H9 (cell line): ENCODE measurements around the gene CPE. TPM values are rescaled to one million over a fixed set of nuclear protein-coding genes. Genes with fewer than 3 reads are reported as not detected.

ENCODE experiments used
- DNase-seq: peaks from one replicate; pipeline ENCODE4 v3.0.0-alpha.2; 2017
- H2AFZ ChIP-seq: one replicate; pipeline ENCODE4 v1.6.1; 2013; ENCODE audit warnings: mild to moderate bottlenecking, low read length, control low read depth, moderate library complexity
- H2AK5ac ChIP-seq: 2 replicates; pipeline ENCODE4 v1.6.1; 2013; ENCODE audit warnings: low read length, control low read depth, mixed read lengths; ENCODE audit not compliant: insufficient read length
- H2BK120ac ChIP-seq: one replicate; pipeline ENCODE4 v1.6.1; 2013; ENCODE audit warnings: low read depth, mild to moderate bottlenecking, low read length, control low read depth, inconsistent platforms; ENCODE audit not compliant: poor library complexity, severe bottlenecking
- H2BK12ac ChIP-seq: 2 replicates; pipeline ENCODE4 v1.6.1; 2013; ENCODE audit warnings: low read length, control low read depth, mixed read lengths, low read depth; ENCODE audit not compliant: insufficient read length
- H2BK15ac ChIP-seq: 2 replicates; pipeline ENCODE4 v1.6.1; 2013; ENCODE audit warnings: low read depth, low read length, control low read depth
- H2BK20ac ChIP-seq: one replicate; pipeline ENCODE4 v1.6.1; 2013; ENCODE audit warnings: low read depth, mild to moderate bottlenecking, low read length, control low read depth, inconsistent platforms; ENCODE audit not compliant: poor library complexity, severe bottlenecking
- H2BK5ac ChIP-seq: 2 replicates; pipeline ENCODE4 v1.6.1; 2013; ENCODE audit warnings: low read length, control low read depth, mixed read lengths; ENCODE audit not compliant: insufficient read length
- H3K14ac ChIP-seq: 2 replicates; pipeline ENCODE4 v1.6.1; 2013; ENCODE audit warnings: low read length, control low read depth; ENCODE audit not compliant: insufficient read depth
- H3K18ac ChIP-seq: 2 replicates; pipeline ENCODE4 v1.6.1; 2013; ENCODE audit warnings: low read depth, mild to moderate bottlenecking, mixed read lengths, low read length, control low read depth; ENCODE audit not compliant: insufficient read length
- H3K23ac ChIP-seq: 2 replicates; pipeline ENCODE4 v1.6.1; 2013; ENCODE audit warnings: low read length, control low read depth, mixed read lengths, low read depth; ENCODE audit not compliant: insufficient read length
- H3K23me2 ChIP-seq: 2 replicates; pipeline ENCODE4 v1.6.1; 2013; ENCODE audit warnings: low read depth, mild to moderate bottlenecking, mixed read lengths, low read length, control low read depth; ENCODE audit not compliant: insufficient read length, poor library complexity, severe bottlenecking
- H3K27ac ChIP-seq: 2 replicates; pipeline ENCODE4 v1.5.1; 2013; ENCODE audit warnings: low read length, control low read depth, mixed read lengths, low read depth; ENCODE audit not compliant: insufficient read length
- H3K27me3 ChIP-seq: 2 replicates; pipeline ENCODE4 v1.6.1; 2013; ENCODE audit warnings: low read length, control low read depth, inconsistent platforms; ENCODE audit not compliant: insufficient read depth
- H3K4ac ChIP-seq: 2 replicates; pipeline ENCODE4 v1.6.1; 2013; ENCODE audit warnings: low read depth, mild to moderate bottlenecking, control low read depth, inconsistent platforms, low read length, moderate library complexity
- H3K4me1 ChIP-seq: 2 replicates; pipeline ENCODE4 v1.6.1; 2013; ENCODE audit warnings: low read length, control low read depth, inconsistent platforms; ENCODE audit not compliant: insufficient read depth
- H3K4me2 ChIP-seq: 2 replicates; pipeline ENCODE4 v1.6.1; 2013; ENCODE audit warnings: low read length, control low read depth, mixed read lengths; ENCODE audit not compliant: insufficient read length, insufficient read depth
- H3K56ac ChIP-seq: 2 replicates; pipeline ENCODE4 v1.6.1; 2013; ENCODE audit warnings: low read depth, mild to moderate bottlenecking, mixed read lengths, low read length, control low read depth; ENCODE audit not compliant: insufficient read length
- H3K79me1 ChIP-seq: 2 replicates; pipeline ENCODE4 v1.6.1; 2013; ENCODE audit warnings: low read depth, mild to moderate bottlenecking, moderate library complexity, low read length, control low read depth, inconsistent platforms; ENCODE audit not compliant: insufficient read depth, poor library complexity, severe bottlenecking
- H3K79me2 ChIP-seq: 2 replicates; pipeline ENCODE4 v1.6.1; 2013; ENCODE audit warnings: low read length, control low read depth, inconsistent platforms; ENCODE audit not compliant: insufficient read depth
- H3K9ac ChIP-seq: 2 replicates; pipeline ENCODE4 v1.6.1; 2013; ENCODE audit warnings: low read length, control low read depth, mixed read lengths; ENCODE audit not compliant: insufficient read length; ENCODE audit errors: extremely low read depth
- H3K9me3 ChIP-seq: one replicate; pipeline ENCODE4 v1.6.1; 2013; ENCODE audit warnings: low read depth, low read length, inconsistent platforms; ENCODE audit not compliant: control insufficient read depth
- H3T11ph ChIP-seq: one replicate; pipeline ENCODE4 v1.6.1; 2013; ENCODE audit warnings: mild to moderate bottlenecking, low read length, control low read depth, inconsistent platforms
- H4K20me1 ChIP-seq: one replicate; pipeline ENCODE4 v1.6.1; 2013; ENCODE audit not compliant: control insufficient read depth, insufficient read length, insufficient read depth
- H4K5ac ChIP-seq: 2 replicates; pipeline ENCODE4 v1.6.1; 2013; ENCODE audit warnings: low read depth, mild to moderate bottlenecking, mixed read lengths, low read length, control low read depth; ENCODE audit not compliant: insufficient read length
- H4K8ac ChIP-seq: replicated peaks from 2 replicates; pipeline ENCODE4 v1.6.1; 2013; ENCODE audit warnings: low read length, control low read depth, mixed read lengths, low read depth; ENCODE audit not compliant: insufficient read length
- H4K91ac ChIP-seq: 2 replicates; pipeline ENCODE4 v1.6.1; 2013; ENCODE audit warnings: low read depth, mild to moderate bottlenecking, moderate library complexity, mixed read lengths, low read length, control low read depth; ENCODE audit not compliant: insufficient read length
- H3K27ac Mint-ChIP-seq, 3 experiments: 2 replicates in 2 of 3; 3 replicates in 1 of 3; pipeline ENCODE4 v1.8.0; 2020 to 2021; ENCODE audit warnings: mixed read lengths in 3 of 3, mild to moderate bottlenecking in 1 of 3, moderate library complexity in 1 of 3
- H3K27me3 Mint-ChIP-seq: 2 replicates; pipeline ENCODE4 v1.8.0; 2021; ENCODE audit warnings: low read depth, mild to moderate bottlenecking, moderate library complexity, mixed read lengths
- H3K36me3 Mint-ChIP-seq, 3 experiments: 2 replicates in 2 of 3; 3 replicates in 1 of 3; pipeline ENCODE4 v1.8.0; 2020 to 2021; ENCODE audit warnings: low read depth in 3 of 3, mixed read lengths in 3 of 3; ENCODE audit not compliant: insufficient read depth in 1 of 3
- H3K4me1 Mint-ChIP-seq, 2 experiments: 2 replicates each; pipeline ENCODE4 v1.8.0; 2020; ENCODE audit warnings: mixed read lengths in 2 of 2
- H3K4me3 Mint-ChIP-seq, 2 experiments: 2 replicates in 1 of 2; 3 replicates in 1 of 2; pipeline ENCODE4 v1.8.0; 2020 to 2021; ENCODE audit warnings: mild to moderate bottlenecking in 2 of 2, mixed read lengths in 2 of 2, moderate library complexity in 1 of 2
- H3K9me3 Mint-ChIP-seq, 2 experiments: 2 replicates in 1 of 2; 3 replicates in 1 of 2; pipeline ENCODE4 v1.8.0; 2020; ENCODE audit warnings: mild to moderate bottlenecking in 2 of 2, mixed read lengths in 2 of 2, moderate library complexity in 1 of 2
- CTCF ChIP-seq: fragments of 200-600 bp; sonication (generic); conservative IDR thresholded peaks from 3 replicates; pipeline ENCODE4 v1.8.0; 2021; ENCODE audit warnings: antibody characterized with exemption, mild to moderate bottlenecking
- WGBS: extraction: QIAGEN DNeasy Blood & Tissue Kit; methylation state at CpG from one replicate; pipeline ENCODE4 v1.1.7; 2013; ENCODE audit warnings: missing lambda C conversion rate, low lambda C conversion rate, mixed read lengths; ENCODE audit not compliant: insufficient read length; ENCODE audit errors: extremely low coverage; 5-methylcytosine and 5-hydroxymethylcytosine counted together
- total RNA-seq: library from RNA; stranded (reverse); gene quantifications from 2 replicates; pipeline ENCODE4 v1.2.1, GENCODE V29; 2021

Gene CPE
- total RNA-seq, 1 experiment from 2014 or later: 10.0 TPM

- Histone ChIP-seq H4K5ac (no peak overlapping the region), H3K9me3 (no peaks in the 10 kb centered on the region), H4K20me1 (no peaks in the 10 kb centered on the region), H3K23me2 (peaks cover 11% of the 10 kb centered on the region), H3K27ac (no peak overlapping the region), H3K18ac (no peak overlapping the region), H2BK5ac (no peak overlapping the region), H3K9ac (peak overlapping the region; percentile 73), H4K91ac (no peak overlapping the region), H2BK120ac (no peak overlapping the region), H2BK12ac (no peak overlapping the region), H3K79me1 (no peaks in the 10 kb centered on the region), H3K4me2 (peak overlapping the region; percentile 94), H3K56ac (no peak overlapping the region), H3K27me3 (no peaks in the 10 kb centered on the region), H3K4me1 (no peaks in the 10 kb centered on the region; the same call in 1 of the 2 replicates), H2BK15ac (no peak overlapping the region), H3T11ph (no peak overlapping the region), H4K8ac (no peak overlapping the region), H2BK20ac (no peak overlapping the region), H2AK5ac (no peak overlapping the region), H3K79me2 (peaks cover 64% of the 10 kb centered on the region), H3K14ac (no peak overlapping the region), H3K23ac (no peak overlapping the region), H2AFZ (no peak overlapping the region), H3K4ac (no peak overlapping the region)
- Mint-ChIP-seq H3K4me3 (peak overlapping the region in 1 of 2 experiments; percentile 49; a peak in 2 of 5 replicates), H3K36me3 (peaks cover 31 to 37% (median 31%) of the 10 kb centered on the region in 3 experiments), H3K9me3 (no peaks in the 10 kb centered on the region), H3K27me3 (no peaks in the 10 kb centered on the region), H3K4me1 (peaks cover 49 to 53% of the 10 kb centered on the region in 2 experiments), H3K27ac (peak overlapping the region in 1 of 3 experiments; percentile 59; a peak in 1 of 7 replicates)
- TF ChIP-seq CTCF: no peak
- WGBS: no CpG with 5 or more reads among the region's 2 CpGs
- no peak for DNase-seq
These were observed 48.7 kb upstream of the CPE start for GRCh38 chr4:165330071-165330470.
